ENCODE data around the gene TNS3. TPM values are rescaled to one million over a fixed set of nuclear protein-coding genes. Genes with fewer than 3 reads are reported as not detected.

The TNS3 gene
- total RNA-seq, 2 experiments from 2014 or later = 0.11 TPM

GRCh38 chr7:47335071-47335470 is 246.8 kb downstream of the TNS3 start:
- no peaks in the 10 kb centered on the region for H3K4me1 Mint-ChIP-seq
- ATAC-seq (no peak), DNase-seq (no peak)
- CTCF ChIA-PET = interaction anchor here (0.5 to 1.9 kb wide), 2 partner anchors 9 to 33 kb away, joined by 3 to 6 read pairs; no protein-coding TSS in a partner anchor
- no peaks in the 10 kb centered on the region for H3K36me3 Mint-ChIP-seq (ENCODE audit: low read depth)
- no peaks in the 10 kb centered on the region for H3K27me3 Mint-ChIP-seq
- H3K9me3 Mint-ChIP-seq (ENCODE audit: low read depth) = no peaks in the 10 kb centered on the region
- POLR2A ChIA-PET = no interaction called here
- intact Hi-C loops (cut with DNase I, micrococcal nuclease) = no loop called here
- H3K4me3 Mint-ChIP-seq = no peak overlapping the region
- no peak overlapping the region for H3K27ac Mint-ChIP-seq

- DNase-seq (no peak), ATAC-seq (no peak)
- no peaks in the 10 kb centered on the region for H3K9me3 Mint-ChIP-seq (ENCODE audit: low read depth)
- no peaks in the 10 kb centered on the region for H3K4me1 Mint-ChIP-seq
- no peaks in the 10 kb centered on the region for H3K36me3 Mint-ChIP-seq (ENCODE audit: low read depth)
- H3K4me3 Mint-ChIP-seq = no peak overlapping the region
- CTCF ChIA-PET = no interaction called here
- H3K27ac Mint-ChIP-seq = no peak overlapping the region
- POLR2A ChIA-PET = no interaction called here
- intact Hi-C loops (cut with DNase I, micrococcal nuclease) = no loop called here
- no peaks in the 10 kb centered on the region for H3K27me3 Mint-ChIP-seq
Observed at GRCh38 chr7:47333959-47334358, 248.0 kb downstream of the TNS3 start.

GRCh38 chr7:47333554-47333887 is 248.4 kb downstream of the TNS3 start:
- ATAC-seq (no peak), DNase-seq (no peak)
- Mint-ChIP-seq H3K4me1 (no peaks in the 10 kb centered on the region), H3K27me3 (no peaks in the 10 kb centered on the region), H3K4me3 (no peak overlapping the region), H3K27ac (no peak overlapping the region), H3K9me3 (ENCODE audit: low read depth) (no peaks in the 10 kb centered on the region), H3K36me3 (ENCODE audit: low read depth) (no peaks in the 10 kb centered on the region)
- POLR2A ChIA-PET = no interaction called here
- intact Hi-C loops (cut with DNase I, micrococcal nuclease) = no loop called here
- CTCF ChIA-PET = no interaction called here

- ATAC-seq = no peak
- POLR2A ChIA-PET = no interaction called here
- no peak overlapping the region for H3K27ac Mint-ChIP-seq
- H3K9me3 Mint-ChIP-seq (ENCODE audit: low read depth) = no peaks in the 10 kb centered on the region
- no peak for DNase-seq
- CTCF ChIA-PET = no interaction called here
- intact Hi-C loops (cut with DNase I, micrococcal nuclease) = no loop called here
- no peaks in the 10 kb centered on the region for H3K27me3 Mint-ChIP-seq
- H3K4me3 Mint-ChIP-seq = no peak overlapping the region
- no peaks in the 10 kb centered on the region for H3K4me1 Mint-ChIP-seq
- no peaks in the 10 kb centered on the region for H3K36me3 Mint-ChIP-seq (ENCODE audit: low read depth)
Observed at GRCh38 chr7:47332681-47333553, 249.0 kb downstream of the TNS3 start.

- ChIA-PET POLR2A (no interaction called here), CTCF (no interaction called here)
- no peaks in the 10 kb centered on the region for H3K4me1 Mint-ChIP-seq
- ATAC-seq = no peak
- DNase-seq = no peak
- H3K36me3 Mint-ChIP-seq (ENCODE audit: low read depth) = no peaks in the 10 kb centered on the region
- no peaks in the 10 kb centered on the region for H3K9me3 Mint-ChIP-seq (ENCODE audit: low read depth)
- H3K27me3 Mint-ChIP-seq = no peaks in the 10 kb centered on the region
- H3K27ac Mint-ChIP-seq = no peak overlapping the region
- intact Hi-C loops (cut with DNase I, micrococcal nuclease) = no loop called here
- no peak overlapping the region for H3K4me3 Mint-ChIP-seq
Observed at GRCh38 chr7:47332213-47332612, 249.7 kb downstream of the TNS3 start.

- H3K27ac Mint-ChIP-seq = no peak overlapping the region
- H3K36me3 Mint-ChIP-seq (ENCODE audit: low read depth) = no peaks in the 10 kb centered on the region
- intact Hi-C loops (cut with DNase I, micrococcal nuclease) = no loop called here
- no peak for ATAC-seq
- no peaks in the 10 kb centered on the region for H3K4me1 Mint-ChIP-seq
- no peak for DNase-seq
- no peaks in the 10 kb centered on the region for H3K27me3 Mint-ChIP-seq
- no peaks in the 10 kb centered on the region for H3K9me3 Mint-ChIP-seq (ENCODE audit: low read depth)
- ChIA-PET POLR2A (no interaction called here), CTCF (no interaction called here)
- H3K4me3 Mint-ChIP-seq = no peak overlapping the region
Observed at GRCh38 chr7:47331179-47331565, 250.7 kb downstream of the TNS3 start.

- CTCF ChIA-PET = no interaction called here
- Mint-ChIP-seq H3K36me3 (ENCODE audit: low read depth) (no peaks in the 10 kb centered on the region), H3K27me3 (no peaks in the 10 kb centered on the region), H3K4me3 (no peak overlapping the region), H3K4me1 (no peaks in the 10 kb centered on the region), H3K9me3 (ENCODE audit: low read depth) (no peaks in the 10 kb centered on the region), H3K27ac (no peak overlapping the region)
- intact Hi-C loops (cut with DNase I, micrococcal nuclease) = no loop called here
- no peak for ATAC-seq
- POLR2A ChIA-PET = no interaction called here
- no peak for DNase-seq
Observed at GRCh38 chr7:47330561-47331178, 251.2 kb downstream of the TNS3 start.

GRCh38 chr7:47330026-47330425 is 251.9 kb downstream of the TNS3 start:
- Mint-ChIP-seq H3K4me3 (no peak overlapping the region), H3K27ac (no peak overlapping the region), H3K36me3 (ENCODE audit: low read depth) (no peaks in the 10 kb centered on the region), H3K4me1 (no peaks in the 10 kb centered on the region), H3K9me3 (ENCODE audit: low read depth) (no peaks in the 10 kb centered on the region), H3K27me3 (no peaks in the 10 kb centered on the region)
- intact Hi-C loops (cut with DNase I, micrococcal nuclease) = no loop called here
- DNase-seq (no peak), ATAC-seq (no peak)
- CTCF ChIA-PET = no interaction called here
- POLR2A ChIA-PET = no interaction called here

GRCh38 chr7:47329320-47329926 is 252.5 kb downstream of the TNS3 start:
- DNase-seq (no peak), ATAC-seq (no peak)
- Mint-ChIP-seq H3K36me3 (ENCODE audit: low read depth) (no peaks in the 10 kb centered on the region), H3K9me3 (ENCODE audit: low read depth) (no peaks in the 10 kb centered on the region), H3K4me1 (no peaks in the 10 kb centered on the region), H3K4me3 (no peak overlapping the region), H3K27ac (no peak overlapping the region), H3K27me3 (no peaks in the 10 kb centered on the region)
- CTCF ChIA-PET = no interaction called here
- POLR2A ChIA-PET = no interaction called here
- intact Hi-C loops (cut with DNase I, micrococcal nuclease) = no loop called here

- ATAC-seq = no peak
- POLR2A ChIA-PET = no interaction called here
- intact Hi-C loops (cut with DNase I, micrococcal nuclease) = no loop called here
- Mint-ChIP-seq H3K4me3 (no peak overlapping the region), H3K4me1 (no peaks in the 10 kb centered on the region), H3K9me3 (ENCODE audit: low read depth) (no peaks in the 10 kb centered on the region), H3K27ac (no peak overlapping the region), H3K36me3 (ENCODE audit: low read depth) (no peaks in the 10 kb centered on the region), H3K27me3 (no peaks in the 10 kb centered on the region)
- DNase-seq = no peak
- CTCF ChIA-PET = no interaction called here
Observed at GRCh38 chr7:47328392-47329319, 253.3 kb downstream of the TNS3 start.

GRCh38 chr7:47327698-47328391 is 254.1 kb downstream of the TNS3 start:
- Mint-ChIP-seq H3K27me3 (no peaks in the 10 kb centered on the region), H3K4me1 (no peaks in the 10 kb centered on the region), H3K9me3 (ENCODE audit: low read depth) (no peaks in the 10 kb centered on the region), H3K27ac (no peak overlapping the region), H3K4me3 (no peak overlapping the region), H3K36me3 (ENCODE audit: low read depth) (no peaks in the 10 kb centered on the region)
- ATAC-seq (no peak), DNase-seq (no peak)
- POLR2A ChIA-PET = no interaction called here
- CTCF ChIA-PET = no interaction called here
- intact Hi-C loops (cut with DNase I, micrococcal nuclease) = no loop called here
